HG03342 (cell line): ENCODE results near the gene CHD1.
A peak's percentile ranks its signal among the peaks of the same experiment; 100 is the strongest.

Experiments
- ATAC-seq: cut with Tn5 transposase; IDR thresholded peaks from one replicate; pipeline ENCODE4 v1.9.1; 2021; ENCODE audit warnings: mild to moderate bottlenecking, moderate library complexity; ENCODE audit not compliant: unreplicated experiment

Gene CHD1

GRCh38 chr5:98905857-98906688 lies 22.7 kb downstream of the CHD1 start:
- ATAC-seq, result peak; percentile 63

- ATAC-seq, result no peak
Measured at GRCh38 chr5:98904780-98905179, 24.0 kb downstream of the CHD1 start.

- no peak for ATAC-seq
Measured at GRCh38 chr5:98902733-98903132, 26.1 kb downstream of the CHD1 start.

GRCh38 chr5:98899456-98899855 lies 29.4 kb downstream of the CHD1 start:
- no peak for ATAC-seq

- no peak for ATAC-seq
Measured at GRCh38 chr5:98898743-98899142, 30.1 kb downstream of the CHD1 start.

GRCh38 chr5:98891591-98891990 lies 37.2 kb downstream of the CHD1 start:
- no peak for ATAC-seq

- no peak for ATAC-seq
Measured at GRCh38 chr5:98880598-98880997, 48.2 kb downstream of the CHD1 start.

GRCh38 chr5:98880151-98880550 lies 48.7 kb downstream of the CHD1 start:
- no peak for ATAC-seq

- no peak for ATAC-seq
Measured at GRCh38 chr5:98877600-98877999, 51.2 kb downstream of the CHD1 start.

GRCh38 chr5:98872674-98873073 lies 56.1 kb downstream of the CHD1 start:
- no peak for ATAC-seq

- no peak for ATAC-seq
Measured at GRCh38 chr5:98865690-98866089, 63.1 kb downstream of the CHD1 start.

- ATAC-seq, result no peak
Measured at GRCh38 chr5:98847054-98847453, 81.8 kb downstream of the CHD1 start.

- no peak for ATAC-seq
Measured at GRCh38 chr5:98846520-98846919, 82.3 kb downstream of the CHD1 start.

- ATAC-seq, result no peak
Measured at GRCh38 chr5:98845878-98846277, 82.9 kb downstream of the CHD1 start.

- no peak for ATAC-seq
Measured at GRCh38 chr5:98844865-98845264, 83.9 kb downstream of the CHD1 start.

- no peak for ATAC-seq
Measured at GRCh38 chr5:98843481-98843880, 85.3 kb downstream of the CHD1 start.

GRCh38 chr5:98840946-98841345 lies 87.9 kb downstream of the CHD1 start:
- no peak for ATAC-seq

- ATAC-seq, result no peak
Measured at GRCh38 chr5:98839469-98840383, 89.1 kb downstream of the CHD1 start.

- no peak for ATAC-seq
Measured at GRCh38 chr5:98836175-98836574, 92.6 kb downstream of the CHD1 start.

- no peak for ATAC-seq
Measured at GRCh38 chr5:98827588-98828284, 101.1 kb downstream of the CHD1 start.

GRCh38 chr5:98827161-98827560 lies 101.6 kb downstream of the CHD1 start:
- ATAC-seq, result peak; percentile 58
